Measurements from ENCODE around the gene KIF26A.

KIF26A gene

GRCh38 chr14:104101651-104102281, 36.6 kb upstream of the KIF26A start:
- H3K9ac ChIP-seq = 0 out of 2 replicates have a peak overlapping the region, but pooled peaks have one; percentile 63
- no peak for TF ChIP-seq Cebpa-rat (IDR thresholded peaks at IDR 0.05)
- peak overlapping the region; percentile 95 for H3K4me2 ChIP-seq
- H3K4me3 ChIP-seq = no peak overlapping the region
- no peaks in the 10 kb centered on the region for H3K27me3 ChIP-seq
- peak overlapping the region; percentile 83 for H3K27ac ChIP-seq
- no peaks in the 10 kb centered on the region for H3K36me3 ChIP-seq
- no peaks in the 10 kb centered on the region for H3K9me3 ChIP-seq
- no peaks in the 10 kb centered on the region for H4K20me1 ChIP-seq
- peaks cover 94% of the 10 kb centered on the region for H3K4me1 ChIP-seq

GRCh38 chr14:104102282-104102914, 36.0 kb upstream of the KIF26A start:
- Histone ChIP-seq H3K9ac (no peak overlapping the region), H3K27ac (peak overlapping the region; percentile 83), H3K9me3 (no peaks in the 10 kb centered on the region), H3K36me3 (no peaks in the 10 kb centered on the region), H3K27me3 (no peaks in the 10 kb centered on the region), H4K20me1 (no peaks in the 10 kb centered on the region), H3K4me1 (peaks cover 88% of the 10 kb centered on the region), H3K4me2 (peak overlapping the region; percentile 95), H3K4me3 (no peak overlapping the region)
- TF ChIP-seq Cebpa-rat (IDR thresholded peaks at IDR 0.05) = no peak

GRCh38 chr14:104103061-104103445, 35.3 kb upstream of the KIF26A start:
- Histone ChIP-seq H4K20me1 (no peaks in the 10 kb centered on the region), H3K4me1 (peaks cover 88% of the 10 kb centered on the region), H3K4me2 (peak overlapping the region; percentile 95), H3K27ac (peak overlapping the region; percentile 81), H3K36me3 (no peaks in the 10 kb centered on the region), H3K4me3 (no peak overlapping the region), H3K9ac (no peak overlapping the region), H3K9me3 (no peaks in the 10 kb centered on the region), H3K27me3 (no peaks in the 10 kb centered on the region)
- TF ChIP-seq Cebpa-rat (IDR thresholded peaks at IDR 0.05) = no peak

GRCh38 chr14:104103446-104104075, 34.8 kb upstream of the KIF26A start:
- no peaks in the 10 kb centered on the region for H3K27me3 ChIP-seq
- H3K9ac ChIP-seq = peak overlapping the region; percentile 63; the same call in 1 of the 2 replicates
- peaks cover 85% of the 10 kb centered on the region for H3K4me1 ChIP-seq
- no peak overlapping the region for H3K4me3 ChIP-seq
- H3K27ac ChIP-seq = peak overlapping the region; percentile 81
- H3K4me2 ChIP-seq = peak overlapping the region; percentile 95
- TF ChIP-seq Cebpa-rat (IDR thresholded peaks at IDR 0.05) = no peak
- no peaks in the 10 kb centered on the region for H3K9me3 ChIP-seq
- no peaks in the 10 kb centered on the region for H4K20me1 ChIP-seq
- H3K36me3 ChIP-seq = no peaks in the 10 kb centered on the region

GRCh38 chr14:104104076-104104901, 34.1 kb upstream of the KIF26A start:
- H3K36me3 ChIP-seq = no peaks in the 10 kb centered on the region
- H3K4me1 ChIP-seq = peaks cover 78% of the 10 kb centered on the region
- H4K20me1 ChIP-seq = no peaks in the 10 kb centered on the region
- H3K9ac ChIP-seq = peak overlapping the region; percentile 63
- no peak for TF ChIP-seq Cebpa-rat (IDR thresholded peaks at IDR 0.05)
- H3K9me3 ChIP-seq = no peaks in the 10 kb centered on the region
- peak overlapping the region; percentile 95 for H3K4me2 ChIP-seq
- no peaks in the 10 kb centered on the region for H3K27me3 ChIP-seq
- peak overlapping the region; percentile 81 for H3K27ac ChIP-seq
- 0 out of 2 replicates have a peak overlapping the region, but pooled peaks have one; percentile 9 for H3K4me3 ChIP-seq

- H3K36me3 ChIP-seq = no peaks in the 10 kb centered on the region
- no peaks in the 10 kb centered on the region for H3K27me3 ChIP-seq
- TF ChIP-seq Cebpa-rat (IDR thresholded peaks at IDR 0.05) = no peak
- no peaks in the 10 kb centered on the region for H3K9me3 ChIP-seq
- H3K4me1 ChIP-seq = peaks cover 70% of the 10 kb centered on the region
- H3K4me2 ChIP-seq = peak overlapping the region; percentile 95
- 0 out of 2 replicates have a peak overlapping the region, but pooled peaks have one; percentile 9 for H3K4me3 ChIP-seq
- peak overlapping the region; percentile 81 for H3K27ac ChIP-seq
- H4K20me1 ChIP-seq = no peaks in the 10 kb centered on the region
- peak overlapping the region; percentile 63 for H3K9ac ChIP-seq
Measured at GRCh38 chr14:104105071-104105821, 33.1 kb upstream of the KIF26A start.

- H3K4me3 ChIP-seq = no peak overlapping the region
- H3K9ac ChIP-seq = no peak overlapping the region
- no peak for TF ChIP-seq Cebpa-rat (IDR thresholded peaks at IDR 0.05)
- H3K4me2 ChIP-seq = peak overlapping the region; percentile 95
- H3K9me3 ChIP-seq = no peaks in the 10 kb centered on the region
- H4K20me1 ChIP-seq = no peaks in the 10 kb centered on the region
- peak overlapping the region; percentile 81 for H3K27ac ChIP-seq
- no peaks in the 10 kb centered on the region for H3K36me3 ChIP-seq
- peaks cover 70% of the 10 kb centered on the region for H3K4me1 ChIP-seq
- H3K27me3 ChIP-seq = no peaks in the 10 kb centered on the region
Measured at GRCh38 chr14:104105822-104106470, 32.4 kb upstream of the KIF26A start.

- no peaks in the 10 kb centered on the region for H3K27me3 ChIP-seq
- no peak overlapping the region for H3K4me2 ChIP-seq
- no peaks in the 10 kb centered on the region for H3K36me3 ChIP-seq
- no peaks in the 10 kb centered on the region for H3K9me3 ChIP-seq
- no peak overlapping the region for H3K4me3 ChIP-seq
- no peak overlapping the region for H3K9ac ChIP-seq
- no peaks in the 10 kb centered on the region for H4K20me1 ChIP-seq
- TF ChIP-seq Cebpa-rat (IDR thresholded peaks at IDR 0.05) = no peak
- peaks cover 64% of the 10 kb centered on the region for H3K4me1 ChIP-seq
- no peak overlapping the region for H3K27ac ChIP-seq
Measured at GRCh38 chr14:104106471-104106991, 31.9 kb upstream of the KIF26A start.
